Neuronal stem cell (in vitro differentiated cells): ENCODE data around the gene ING4.

Source experiments
- DNase-seq: peaks from one replicate; pipeline ENCODE4 v3.0.0-alpha.2; 2013; ENCODE audit warnings: low spot score
- H2AFZ ChIP-seq: one replicate; pipeline ENCODE4 v1.6.1; 2013; ENCODE audit warnings: mild to moderate bottlenecking, low read length, inconsistent platforms
- H2AK5ac ChIP-seq: 2 replicates; pipeline ENCODE4 v1.6.1; 2013; ENCODE audit warnings: low read depth, mild to moderate bottlenecking, inconsistent platforms, low read length, moderate library complexity, mixed read lengths
- H2BK120ac ChIP-seq: 2 replicates; pipeline ENCODE4 v1.6.1; 2013; ENCODE audit warnings: low read depth, mild to moderate bottlenecking, inconsistent platforms, low read length, moderate library complexity, mixed read lengths
- H2BK12ac ChIP-seq: one replicate; pipeline ENCODE4 v1.6.1; 2013; ENCODE audit warnings: low read length, inconsistent platforms
- H2BK15ac ChIP-seq: 2 replicates; pipeline ENCODE4 v1.6.1; 2013; ENCODE audit warnings: mild to moderate bottlenecking, low read length, inconsistent platforms, mixed read lengths
- H2BK5ac ChIP-seq: one replicate; pipeline ENCODE4 v1.6.1; 2013; ENCODE audit warnings: inconsistent platforms, mild to moderate bottlenecking, low read length, moderate library complexity
- H3K14ac ChIP-seq: one replicate; pipeline ENCODE4 v1.6.1; 2013; ENCODE audit warnings: low read length, inconsistent platforms
- H3K18ac ChIP-seq: 2 replicates; pipeline ENCODE4 v1.6.1; 2013; ENCODE audit warnings: low read length, inconsistent platforms
- H3K23ac ChIP-seq: 2 replicates; pipeline ENCODE4 v1.6.1; 2013; ENCODE audit warnings: low read depth, mild to moderate bottlenecking, mixed read lengths, low read length, inconsistent platforms; ENCODE audit not compliant: poor library complexity
- H3K27ac ChIP-seq: replicated peaks from 3 replicates; pipeline ENCODE4 v1.5.1; 2013; ENCODE audit warnings: low read length, inconsistent platforms
- H3K27me3 ChIP-seq, 3 experiments: 2 replicates each; pipeline ENCODE4 v1.6.1; 2013; ENCODE audit warnings: low read length in 3 of 3, mild to moderate bottlenecking in 2 of 3, inconsistent platforms in 1 of 3, low read depth in 1 of 3, mixed read lengths in 1 of 3, moderate library complexity in 1 of 3; ENCODE audit not compliant: control insufficient read depth in 3 of 3, insufficient read depth in 3 of 3
- H3K36me3 ChIP-seq, 2 donors: replicated peaks in 1 of 2; 2 replicates each; pipeline ENCODE4 v1.6.1; 2013; ENCODE audit warnings: low read length in 2 of 2; ENCODE audit not compliant: control insufficient read depth in 2 of 2, insufficient read depth in 2 of 2
- H3K4ac ChIP-seq: 2 replicates; pipeline ENCODE4 v1.6.1; 2013; ENCODE audit warnings: inconsistent platforms, mild to moderate bottlenecking, low read length, moderate library complexity
- H3K4me1 ChIP-seq, 2 donors: 1 replicate in 1 of 2; 2 replicates in 1 of 2; pipeline ENCODE4 v1.6.1; 2013; ENCODE audit warnings: low read length in 2 of 2, low read depth in 1 of 2; ENCODE audit not compliant: control insufficient read depth in 2 of 2, insufficient read depth in 1 of 2
- H3K4me2 ChIP-seq: one replicate; pipeline ENCODE4 v1.6.1; 2013; ENCODE audit warnings: mild to moderate bottlenecking, low read length, inconsistent platforms; ENCODE audit not compliant: insufficient read depth, poor library complexity, severe bottlenecking
- H3K4me3 ChIP-seq, 2 donors: 2 replicates each; pipeline ENCODE4 v1.5.1; 2013; ENCODE audit warnings: low read length in 2 of 2, mild to moderate bottlenecking in 2 of 2, inconsistent platforms in 1 of 2, moderate library complexity in 1 of 2
- H3K79me1 ChIP-seq: one replicate; pipeline ENCODE4 v1.6.1; 2013; ENCODE audit warnings: low read depth, mild to moderate bottlenecking, inconsistent platforms, low read length, moderate library complexity
- H3K9ac ChIP-seq: one replicate; pipeline ENCODE4 v1.6.1; 2013; ENCODE audit warnings: mild to moderate bottlenecking, low read depth, low read length, inconsistent platforms; ENCODE audit not compliant: poor library complexity
- H3K9me3 ChIP-seq, 2 donors: replicated peaks in 1 of 2; 2 replicates each; pipeline versions ENCODE3 to v1.6.1; 2013; ENCODE audit warnings: low read length in 2 of 2, mild to moderate bottlenecking in 2 of 2, inconsistent platforms in 1 of 2, low read depth in 1 of 2, mixed read lengths in 1 of 2, moderate library complexity in 1 of 2; ENCODE audit not compliant: control insufficient read depth in 2 of 2, insufficient read depth in 1 of 2
- H4K8ac ChIP-seq: one replicate; pipeline ENCODE4 v1.6.1; 2013; ENCODE audit warnings: low read depth, mild to moderate bottlenecking, inconsistent platforms, low read length, moderate library complexity
- H4K91ac ChIP-seq: one replicate; pipeline ENCODE4 v1.6.1; 2013; ENCODE audit warnings: low read length, low read depth, mild to moderate bottlenecking, inconsistent platforms; ENCODE audit not compliant: poor library complexity
- whole genome bisulfite sequencing, 2 donors: extraction: QIAGEN DNeasy Blood & Tissue Kit; methylation state at CpG; one replicate each; pipeline ENCODE4 v1.1.7; 2013; ENCODE audit warnings: missing lambda C conversion rate in 2 of 2, mixed read lengths in 1 of 2; ENCODE audit not compliant: insufficient read length in 2 of 2, insufficient replicate concordance in 1 of 2; ENCODE audit errors: extremely low coverage in 2 of 2; 5-methylcytosine and 5-hydroxymethylcytosine counted together

ING4 gene

GRCh38 chr12:6614513-6615172 lies 48.3 kb downstream of the ING4 start:
- Histone ChIP-seq H3K23ac (no peak overlapping the region), H2AFZ (peak overlapping the region; percentile 44), H3K4me3 (peak overlapping the region in 1 of 2 donors; percentile 10), H3K27me3 (peaks cover 0 to 3% (median 0%) of the 10 kb centered on the region in 3 experiments), H2BK5ac (peak overlapping the region; percentile 90), H3K36me3 (no peaks in the 10 kb centered on the region), H3K14ac (peak overlapping the region; percentile 42), H3K4me1 (peaks cover 32% of the 10 kb centered on the region in 2 donors), H3K4me2 (no peak overlapping the region), H4K8ac (peak overlapping the region; percentile 29), H3K9me3 (no peaks in the 10 kb centered on the region), H2AK5ac (peak overlapping the region; percentile 70), H2BK120ac (no peak overlapping the region), H3K27ac (peak overlapping the region; percentile 95), H3K79me1 (no peaks in the 10 kb centered on the region), H2BK15ac (peak overlapping the region; percentile 87), H3K4ac (peak overlapping the region; percentile 60), H4K91ac (peak overlapping the region; percentile 16), H3K9ac (peak overlapping the region; percentile 53), H2BK12ac (peak overlapping the region; percentile 42), H3K18ac (peak overlapping the region; percentile 97)
- no peak for DNase-seq
- WGBS, 2 donors: no CpG with 5 or more reads among the region's 7 CpGs

GRCh38 chr12:6613776-6614512 lies 49.0 kb downstream of the ING4 start:
- peak; percentile 95 for DNase-seq
- Histone ChIP-seq H3K27ac (peak overlapping the region; percentile 95), H2BK12ac (peak overlapping the region; percentile 42), H3K4me2 (peak overlapping the region; percentile 32), H2BK5ac (peak overlapping the region; percentile 90), H3K79me1 (no peaks in the 10 kb centered on the region), H2BK15ac (peak overlapping the region; percentile 87), H3K27me3 (no peaks in the 10 kb centered on the region), H3K9me3 (no peaks in the 10 kb centered on the region), H4K8ac (peak overlapping the region; percentile 29), H3K4ac (peak overlapping the region; percentile 60), H2BK120ac (no peak overlapping the region), H3K4me1 (peaks cover 32% of the 10 kb centered on the region in 2 donors), H3K36me3 (no peaks in the 10 kb centered on the region), H3K18ac (peak overlapping the region; percentile 97), H2AFZ (peak overlapping the region; percentile 44), H3K14ac (peak overlapping the region; percentile 42), H4K91ac (peak overlapping the region; percentile 16), H3K9ac (peak overlapping the region; percentile 53), H3K23ac (no peak overlapping the region), H2AK5ac (peak overlapping the region; percentile 70), H3K4me3 (peak overlapping the region in 1 of 2 donors; percentile 10)
- no CpG with 5 or more reads among the region's 21 CpGs for WGBS, 2 donors

- Histone ChIP-seq H3K4me1 (peaks cover 32% of the 10 kb centered on the region in 2 donors), H3K27me3 (no peaks in the 10 kb centered on the region), H2BK120ac (peak overlapping the region; percentile 26), H2BK5ac (peak overlapping the region; percentile 84), H3K4me3 (peak overlapping the region; percentile 27 to 32), H3K79me1 (no peaks in the 10 kb centered on the region), H3K27ac (peak overlapping the region; percentile 99), H4K91ac (peak overlapping the region; percentile 16), H2AFZ (peak overlapping the region; percentile 74), H3K9ac (peak overlapping the region; percentile 85), H3K23ac (no peak overlapping the region), H3K18ac (peak overlapping the region; percentile 98), H2BK15ac (no peak overlapping the region), H4K8ac (no peak overlapping the region), H3K4me2 (peak overlapping the region; percentile 54), H3K14ac (peak overlapping the region; percentile 14), H3K4ac (no peak overlapping the region), H2AK5ac (peak overlapping the region; percentile 36), H2BK12ac (no peak overlapping the region), H3K9me3 (no peaks in the 10 kb centered on the region), H3K36me3 (no peaks in the 10 kb centered on the region)
- peak; percentile 77 for DNase-seq
- WGBS, 2 donors: no CpG with 5 or more reads among the region's 17 CpGs
Observed at GRCh38 chr12:6613015-6613775, 49.7 kb downstream of the ING4 start.
